DMS 273 (cell line): ENCODE data around the gene CCDC88C.

Source experiments
- DNase-seq: peaks from one replicate; lab custom pipeline; 2025; ENCODE audit not compliant: unreplicated experiment; lab: John Stamatoyannopoulos, UW

CCDC88C gene

DNA sequence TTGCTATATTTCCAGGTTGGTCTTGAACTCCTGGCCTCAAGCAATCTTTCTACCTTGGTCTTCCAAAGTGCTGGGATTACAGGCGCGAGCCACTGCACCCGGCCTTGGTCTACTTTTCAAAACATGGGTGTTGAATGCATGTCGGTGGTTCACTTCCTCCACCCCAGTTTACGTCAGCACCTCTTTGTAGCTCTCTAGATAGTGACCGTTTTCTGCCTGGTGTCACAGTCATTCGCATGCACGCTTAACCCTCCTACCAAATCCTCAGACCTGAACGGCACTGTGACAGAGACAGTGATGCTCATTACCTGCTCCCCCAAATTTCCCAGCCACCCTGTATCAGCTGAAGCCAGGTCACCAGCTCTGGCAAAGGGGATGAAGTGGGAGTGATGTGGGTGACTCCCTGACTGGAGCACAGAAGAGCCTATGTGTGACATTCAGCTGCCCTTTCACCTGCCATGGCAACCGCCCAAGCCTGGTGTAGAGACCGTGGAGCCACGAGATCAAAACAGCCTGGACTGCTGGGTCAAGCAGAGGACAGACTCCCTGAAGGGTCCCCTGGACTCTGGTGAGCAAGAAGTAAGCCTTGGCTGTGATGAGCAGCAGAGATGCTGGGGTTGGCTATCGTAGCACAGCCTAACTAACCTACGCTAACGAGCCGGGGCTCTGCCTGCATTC is 106.9 kb downstream of the CCDC88C start:
- DNase-seq, result no peak

GRCh38 chr14:91309756-91310280 is 107.8 kb downstream of the CCDC88C start:
- DNase-seq, result no peak

- DNase-seq, result no peak
Observed at GRCh38 chr14:91308337-91308736, 109.3 kb downstream of the CCDC88C start.

GRCh38 chr14:91307652-91308051 is 110.0 kb downstream of the CCDC88C start:
- DNase-seq, result no peak

DNA sequence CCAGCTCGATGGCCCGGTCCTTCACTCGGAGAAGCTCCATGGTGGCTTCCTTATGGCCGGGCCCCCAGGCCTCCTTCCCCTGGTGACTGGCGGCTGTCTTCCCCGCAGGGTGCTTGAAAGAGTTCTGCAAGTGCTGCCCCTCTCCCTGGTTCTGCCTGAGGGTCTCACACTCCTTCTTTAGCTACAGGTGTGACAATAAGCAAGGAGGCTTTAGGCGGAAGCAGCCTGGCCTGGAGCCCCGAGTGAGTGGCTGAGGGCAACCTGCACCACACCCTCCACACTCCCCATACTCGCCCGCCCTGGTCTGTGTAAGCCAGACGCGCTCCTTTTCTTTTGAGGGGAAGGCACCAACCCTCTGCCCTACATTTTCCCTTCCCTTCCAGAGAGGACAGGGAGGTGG is 110.6 kb downstream of the CCDC88C start:
- no peak for DNase-seq

DNA sequence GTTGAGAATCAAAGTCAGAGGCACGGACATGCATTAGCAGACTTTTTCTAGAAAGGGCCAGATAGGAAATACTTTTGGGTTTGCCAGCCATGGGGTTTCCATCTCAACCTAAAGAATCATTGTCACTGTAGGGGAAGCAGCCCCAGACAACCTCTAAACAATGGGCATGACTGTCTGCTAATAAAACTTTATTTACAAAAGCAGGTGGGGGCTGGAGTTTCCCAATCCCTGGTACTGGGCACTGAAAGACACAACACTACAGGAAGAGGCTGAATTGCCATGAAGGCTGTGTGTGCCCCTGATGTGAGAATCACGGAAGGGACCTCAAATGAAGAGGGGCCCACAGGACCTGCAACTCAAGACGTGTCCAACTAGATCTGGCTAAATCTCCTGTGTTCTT is 111.1 kb downstream of the CCDC88C start:
- no peak for DNase-seq

DNA sequence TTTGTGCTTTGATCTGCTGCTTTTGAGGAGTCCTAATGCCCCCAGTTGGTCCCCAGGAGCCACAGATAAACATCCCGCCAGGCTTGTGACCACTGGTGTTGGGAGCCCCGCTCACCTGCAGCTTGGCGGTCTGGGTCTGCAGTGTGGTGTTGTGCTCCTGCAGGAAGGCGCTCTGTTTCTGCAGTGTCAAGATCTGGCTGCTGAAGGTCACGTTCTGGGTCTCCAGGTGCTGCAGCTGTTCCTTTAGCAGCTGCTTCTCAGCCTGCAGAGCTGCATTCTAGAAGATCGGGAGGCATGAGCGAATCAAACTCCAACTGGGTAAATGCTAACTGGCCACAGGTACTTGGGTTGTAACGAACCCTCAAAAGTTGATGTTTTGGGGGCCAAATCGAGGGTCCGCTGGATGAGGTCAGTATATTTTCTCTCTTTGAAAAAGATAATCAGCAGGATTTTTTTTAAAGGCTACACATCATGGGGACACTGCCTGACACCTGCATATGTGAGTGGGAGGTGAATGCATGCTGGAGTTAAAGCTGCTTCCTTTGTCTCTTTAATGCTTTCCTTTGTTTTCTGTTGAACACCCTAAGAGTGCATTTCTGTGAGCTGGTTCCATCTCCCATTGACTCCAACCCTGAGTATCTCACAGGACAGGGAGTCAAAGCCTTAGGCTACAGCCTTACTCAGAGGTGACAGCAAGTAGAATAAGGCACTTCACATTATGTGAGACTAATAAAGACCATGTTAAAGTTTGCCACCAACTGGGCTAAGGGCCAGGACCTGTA is 111.8 kb downstream of the CCDC88C start:
- no peak for DNase-seq

GRCh38 chr14:91303924-91304229 is 113.7 kb downstream of the CCDC88C start:
- DNase-seq, result no peak

- peak; percentile 53 for DNase-seq
Observed at GRCh38 chr14:91303091-91303923, 114.3 kb downstream of the CCDC88C start.

DNA sequence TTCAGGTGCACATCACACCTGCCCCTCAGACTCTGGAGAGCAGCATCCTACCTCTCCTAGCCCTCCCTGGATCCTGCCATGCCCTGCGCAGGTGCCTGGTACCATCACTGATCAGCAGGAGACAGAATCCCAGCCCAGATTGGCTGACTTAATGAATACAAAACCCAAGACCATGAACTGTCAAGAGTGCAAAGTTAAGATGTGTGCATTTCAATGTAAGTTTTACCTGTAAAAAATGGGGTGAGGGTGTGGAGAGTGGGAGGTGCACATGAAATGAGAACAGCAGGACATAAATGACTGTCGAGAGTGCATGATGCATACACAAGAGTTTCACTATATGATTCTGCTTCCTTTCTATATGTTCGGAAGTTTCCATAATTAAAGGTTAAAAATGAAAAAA is 115.2 kb downstream of the CCDC88C start:
- DNase-seq, result no peak

DNA sequence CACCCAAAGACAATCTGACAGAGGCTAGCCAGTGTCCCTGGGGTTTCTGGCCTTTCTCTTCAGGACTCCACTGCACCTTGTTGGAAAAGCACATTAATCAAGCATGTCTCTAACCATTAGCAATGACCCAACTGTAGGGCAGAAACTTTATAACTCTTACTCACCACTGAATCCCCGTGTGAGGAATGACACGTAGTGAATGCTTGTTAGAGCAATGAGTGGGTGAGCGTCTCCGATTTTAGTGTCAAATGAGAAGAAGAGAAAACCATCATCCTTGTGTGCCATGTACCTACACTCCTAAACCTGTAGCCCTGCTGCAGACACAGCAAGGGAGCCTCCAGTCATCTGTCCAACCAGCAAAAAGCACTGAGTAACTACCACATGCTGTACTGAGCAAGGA is 116.7 kb downstream of the CCDC88C start:
- DNase-seq, result no peak

- no peak for DNase-seq
Observed at GRCh38 chr14:91300283-91300895, 117.2 kb downstream of the CCDC88C start.

- DNase-seq, result no peak
Observed at GRCh38 chr14:91299121-91300115, 118.2 kb downstream of the CCDC88C start.

- no peak for DNase-seq
Observed at GRCh38 chr14:91298576-91298975, 119.0 kb downstream of the CCDC88C start.

DNA sequence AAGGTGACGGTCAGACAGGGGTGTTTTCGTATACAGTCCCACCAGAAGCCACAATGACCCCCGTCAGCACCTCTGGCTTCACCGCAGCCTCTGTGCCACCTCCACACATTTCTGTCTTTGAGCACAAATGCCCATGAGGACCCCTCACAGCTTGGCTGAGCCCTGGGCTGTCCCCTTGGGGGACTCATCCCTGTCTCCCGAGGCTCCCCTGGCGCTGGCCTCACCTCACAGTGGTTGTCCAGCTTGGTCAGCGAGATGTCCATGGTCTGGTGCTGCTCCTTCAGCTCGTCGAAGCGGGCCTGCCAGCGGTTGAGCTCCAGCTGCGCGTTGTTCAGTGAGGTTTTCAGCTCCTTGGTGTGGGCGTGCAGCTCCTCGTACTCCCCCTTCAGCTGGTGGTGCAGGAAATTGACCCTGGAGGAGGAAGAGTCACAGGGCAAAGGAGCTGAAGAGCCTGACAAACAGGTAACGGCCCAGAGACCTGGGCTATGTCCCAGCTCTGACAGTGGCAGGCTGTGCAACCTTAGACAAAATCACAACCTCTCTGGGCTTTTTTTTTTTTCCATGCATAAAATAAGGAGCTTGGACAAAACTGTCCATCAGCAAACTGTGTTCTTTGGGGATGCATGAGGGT is 120.4 kb downstream of the CCDC88C start:
- no peak for DNase-seq

DNA sequence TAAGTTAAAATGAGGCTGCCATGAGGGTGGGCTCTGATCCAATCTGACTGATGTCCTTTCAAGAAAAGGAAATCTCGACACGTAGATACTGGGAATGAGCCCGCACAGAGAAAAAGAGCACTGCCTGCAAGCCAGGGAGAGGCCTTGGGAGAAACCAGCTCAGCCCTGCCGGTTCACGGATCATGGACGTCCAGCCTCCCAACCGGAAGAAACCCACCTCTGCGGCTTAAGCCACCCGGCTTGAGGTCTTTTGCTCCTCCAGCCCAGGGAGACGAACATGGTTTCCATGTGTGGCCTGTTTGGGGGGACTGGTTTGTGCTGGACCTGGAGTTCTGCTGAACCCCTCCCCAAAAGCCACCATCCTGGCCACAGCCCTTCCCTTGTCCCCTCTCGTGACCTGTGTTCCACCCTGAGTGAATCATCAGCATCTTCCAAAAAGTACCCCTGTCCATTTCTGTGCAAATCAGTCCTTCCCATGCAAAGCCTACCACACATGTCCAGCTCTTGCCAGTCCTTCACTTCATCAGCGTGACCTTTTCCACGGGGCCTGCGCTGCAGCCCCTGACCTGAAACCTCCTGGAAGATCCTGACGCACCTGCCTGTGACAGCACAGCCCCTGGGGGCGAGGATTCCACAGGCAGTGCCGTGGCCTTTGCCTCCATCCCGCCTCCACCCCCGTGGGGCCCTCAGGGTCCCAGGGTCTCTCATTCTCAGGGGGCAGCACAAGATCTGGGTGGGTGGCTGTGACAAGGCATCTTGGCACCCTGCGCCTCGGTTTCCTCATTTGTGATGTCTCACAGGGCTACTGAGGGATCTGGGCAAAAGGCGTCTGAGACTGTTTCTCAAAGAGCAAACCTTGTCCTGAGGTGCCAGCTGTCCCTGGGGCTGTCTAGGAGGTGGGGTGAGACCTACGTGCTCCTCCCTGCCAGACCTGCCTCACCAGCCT is 121.5 kb downstream of the CCDC88C start:
- DNase-seq, result no peak

GRCh38 chr14:91295276-91295845 is 122.3 kb downstream of the CCDC88C start:
- no peak for DNase-seq

DNA sequence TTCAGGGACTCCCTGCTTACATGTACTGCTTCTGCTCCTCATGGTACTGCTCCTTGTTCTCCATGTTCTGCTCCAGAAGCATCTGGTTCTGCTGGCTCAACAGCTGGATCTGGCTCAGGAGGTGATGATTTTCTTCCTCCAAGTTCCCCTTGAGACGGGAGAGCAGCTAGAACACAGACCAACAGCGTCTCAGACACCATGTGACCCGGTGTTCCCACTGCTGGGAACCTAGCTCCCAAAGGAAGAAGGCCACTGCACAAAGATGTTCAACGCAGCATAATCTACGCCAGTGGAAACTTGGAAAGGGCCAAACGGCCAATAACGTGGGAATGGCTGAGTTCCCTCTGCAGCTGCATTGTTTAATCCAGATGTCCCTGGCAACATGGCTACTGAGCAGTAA is 123.5 kb downstream of the CCDC88C start:
- DNase-seq, result no peak
